HG03196 (cell line): ENCODE data around the gene VKORC1.
A peak's percentile ranks its signal among the peaks of the same experiment; 100 is the strongest.
"Not testable (repeated sequence)": the region's sequence is repeated elsewhere in the genome, so short reads cannot be mapped to it uniquely, and the experiment has no call there.

Experiments
- ATAC-seq: cut with Tn5 transposase; IDR thresholded peaks from one replicate; pipeline ENCODE4 v1.9.1; 2021; ENCODE audit not compliant: unreplicated experiment

Gene VKORC1

DNA sequence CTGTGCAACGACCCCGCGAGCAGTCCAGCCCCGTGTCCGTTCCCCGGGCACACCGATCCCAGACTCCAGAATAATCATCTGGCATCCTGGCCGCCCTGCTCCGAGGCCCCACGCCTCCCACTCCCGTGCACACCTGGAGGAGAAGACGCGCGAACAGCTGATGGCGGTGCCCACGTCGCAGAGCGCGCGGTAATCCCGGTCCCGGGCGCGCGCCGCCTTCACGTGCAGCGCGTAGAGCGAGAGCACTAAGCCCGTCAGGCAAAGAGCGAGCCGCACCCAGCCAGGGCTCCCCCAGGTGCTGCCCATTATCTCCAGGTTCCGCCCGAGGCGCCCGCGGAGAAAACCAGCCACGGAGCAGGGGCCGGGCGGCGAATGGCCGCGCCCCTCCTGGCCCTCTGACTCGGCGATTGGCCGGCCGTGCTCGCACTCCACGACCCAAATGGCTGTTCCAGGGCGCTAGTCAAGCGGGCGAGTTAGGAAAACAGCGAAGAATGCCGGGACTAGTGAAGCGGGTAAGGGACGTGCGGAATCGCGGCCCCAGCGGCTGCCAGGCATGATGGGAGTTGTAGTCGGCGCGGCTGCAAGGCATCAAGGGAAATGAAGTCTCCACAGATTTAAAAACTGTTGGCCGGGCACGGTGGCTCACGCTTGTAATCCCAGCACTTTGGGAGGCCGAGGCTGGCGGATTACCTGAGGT is at the start of gene VKORC1:
TSS of gene VKORC1 (minus strand) at position 374 of the 697 bp plus-strand sequence. CDS start at position 306, 68 bp downstream.
- ATAC-seq: peak; percentile 83

DNA sequence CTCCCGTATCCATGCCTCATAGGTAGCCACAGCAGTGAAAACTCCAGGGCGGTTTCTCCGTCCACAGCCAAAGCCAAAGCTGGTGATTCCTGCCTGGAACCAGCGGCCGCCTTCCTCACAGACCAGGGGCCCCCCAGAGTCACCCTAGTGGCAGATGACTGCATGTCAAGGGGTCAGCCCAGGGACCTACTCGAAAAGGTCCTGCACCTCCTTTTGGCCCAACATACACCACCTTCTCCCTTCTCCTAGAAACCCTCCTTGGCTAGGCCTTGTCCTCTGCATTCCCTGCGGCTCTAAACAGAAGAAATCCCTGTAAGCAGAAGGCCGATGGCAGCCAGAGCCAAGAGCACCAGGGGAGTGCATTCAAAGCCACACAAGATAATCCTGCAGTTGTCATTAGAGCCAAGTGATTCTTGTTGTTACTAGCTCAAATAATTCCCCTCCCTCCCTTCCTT is 49.1 kb upstream of the VKORC1 start:
- no peak for ATAC-seq

GRCh38 chr16:31143011-31143693 is 48.6 kb upstream of the VKORC1 start:
- no peak for ATAC-seq

- peak; percentile 82 for ATAC-seq
Measured at GRCh38 chr16:31142109-31143010, 47.8 kb upstream of the VKORC1 start.

DNA sequence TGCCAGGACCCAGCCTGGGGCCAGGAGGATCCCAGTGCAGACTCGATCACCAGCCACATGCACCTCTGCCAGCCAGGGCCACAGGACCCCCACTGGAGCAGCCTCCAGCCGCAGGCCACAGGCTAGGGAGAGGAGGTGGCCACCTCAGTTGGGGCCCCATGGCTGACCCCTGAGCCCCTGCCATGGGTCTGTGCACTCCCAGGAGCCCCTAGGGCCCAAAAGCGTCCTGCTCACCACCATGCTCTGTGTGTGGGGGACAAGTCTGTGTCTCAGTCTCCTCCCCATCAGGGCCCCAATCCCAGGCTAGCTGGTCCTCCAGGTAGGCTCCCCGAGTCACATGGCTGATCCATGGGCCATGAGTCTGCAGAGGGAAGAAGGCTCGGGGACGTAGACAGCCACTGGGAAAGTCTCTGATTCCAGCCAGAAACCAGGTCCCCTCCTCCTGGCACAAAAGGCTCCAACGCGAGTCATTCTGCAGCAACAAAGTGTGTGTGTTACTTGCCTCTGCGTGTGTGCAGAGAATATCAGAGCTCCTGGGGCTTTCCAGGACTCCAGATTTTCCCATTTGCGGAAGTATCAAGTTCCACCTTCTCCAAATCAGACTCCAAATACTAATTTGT is 47.0 kb upstream of the VKORC1 start:
- no peak for ATAC-seq

GRCh38 chr16:31141071-31141469 is 46.5 kb upstream of the VKORC1 start:
- not testable (repeated sequence) for ATAC-seq

- ATAC-seq: no peak
Measured at GRCh38 chr16:31138621-31139578, 44.3 kb upstream of the VKORC1 start.

DNA sequence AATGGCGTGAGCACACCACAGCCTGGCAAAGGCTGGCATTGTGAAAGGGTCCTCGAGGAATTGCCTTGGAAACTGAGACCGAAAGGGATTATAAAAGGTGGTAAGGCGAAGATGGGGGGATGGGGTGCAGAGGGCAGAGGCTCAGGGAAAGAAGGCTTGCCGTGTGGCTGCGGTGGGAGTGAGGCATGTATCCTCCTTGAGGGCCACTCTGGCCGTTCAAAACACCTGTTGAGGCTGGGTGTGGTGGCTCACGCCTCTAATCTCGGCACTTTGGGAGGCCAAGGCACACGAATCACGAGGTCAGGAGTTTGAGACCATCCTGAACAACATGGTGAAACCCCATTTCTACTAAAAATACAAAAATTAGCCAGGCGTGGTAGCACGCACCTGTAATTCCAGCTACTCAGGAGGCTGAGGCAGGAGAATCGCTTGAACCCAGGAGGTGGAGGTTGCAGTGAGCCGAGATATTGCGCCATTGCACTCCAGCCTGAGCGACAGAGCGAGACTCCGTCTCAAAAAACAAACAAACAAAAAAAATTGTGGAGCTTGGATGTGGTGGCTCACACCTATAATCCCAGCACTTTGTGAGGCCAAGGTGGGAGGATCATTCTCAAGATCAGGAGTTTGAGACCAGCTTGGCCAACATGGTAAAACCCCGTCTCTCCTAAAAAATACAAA is 42.4 kb upstream of the VKORC1 start:
- ATAC-seq: not testable (repeated sequence)

DNA sequence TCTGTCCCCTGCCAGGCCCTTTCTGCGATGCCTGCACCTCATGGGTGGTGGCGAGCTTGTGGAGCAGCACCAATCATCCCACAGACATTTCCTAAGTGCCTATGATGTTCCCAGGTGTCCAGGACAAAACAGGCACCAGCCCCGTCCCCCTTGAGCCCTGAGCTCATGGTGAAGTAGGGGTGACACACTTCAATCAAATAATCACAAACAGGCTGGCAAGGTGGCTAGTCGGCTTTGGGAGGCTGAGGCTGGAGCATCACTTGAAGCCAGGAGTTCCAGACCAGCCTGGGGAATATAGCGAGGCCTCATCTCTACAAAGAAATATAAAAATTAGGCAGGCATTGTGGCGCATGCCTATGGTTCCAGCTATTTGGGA is 41.7 kb upstream of the VKORC1 start:
- no peak for ATAC-seq

DNA sequence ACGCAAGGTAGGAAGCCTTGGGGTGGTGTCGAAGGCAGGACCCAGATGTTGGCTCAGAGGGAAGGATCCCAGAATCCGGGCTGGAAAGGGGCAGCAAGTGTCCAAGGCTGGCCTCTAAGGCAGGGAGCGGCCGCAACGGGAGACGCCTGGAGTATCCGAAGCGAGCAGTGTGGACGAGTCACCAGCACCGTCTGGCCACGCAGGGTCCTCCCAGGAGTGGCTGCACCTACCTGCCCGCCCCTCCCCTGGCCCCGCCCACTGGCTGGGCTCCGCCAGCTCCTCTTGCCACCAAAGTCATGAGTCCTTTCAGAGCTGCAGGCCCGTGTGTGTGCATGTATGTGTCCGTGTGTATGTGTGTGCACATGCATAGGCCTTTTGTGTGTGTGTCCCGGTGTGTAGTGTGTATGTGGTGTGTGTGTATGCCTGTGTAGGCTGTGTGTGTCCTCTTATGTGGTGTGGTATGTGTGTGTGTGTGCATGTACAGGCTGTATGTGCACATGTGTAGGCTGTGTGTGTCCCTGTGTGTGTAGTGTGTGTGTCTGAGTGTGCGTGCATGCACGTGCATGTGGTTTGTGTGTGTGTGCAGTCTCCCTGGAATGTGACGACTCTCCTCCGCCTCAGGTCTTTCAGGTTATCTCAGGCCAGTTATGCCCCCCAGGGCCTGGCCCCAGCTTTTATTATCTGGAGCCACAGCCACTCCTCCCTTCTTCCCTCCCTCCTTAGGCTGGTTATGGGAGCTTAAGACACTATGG is 41.1 kb upstream of the VKORC1 start, which contains the start of gene PRSS8:
TSS of gene PRSS8 (minus strand) at position 193 of the 752 bp plus-strand sequence. CDS start 229 bp downstream, outside the sequence.
- ATAC-seq: no peak

GRCh38 chr16:31134625-31135534 is 40.3 kb upstream of the VKORC1 start:
- no peak for ATAC-seq

DNA sequence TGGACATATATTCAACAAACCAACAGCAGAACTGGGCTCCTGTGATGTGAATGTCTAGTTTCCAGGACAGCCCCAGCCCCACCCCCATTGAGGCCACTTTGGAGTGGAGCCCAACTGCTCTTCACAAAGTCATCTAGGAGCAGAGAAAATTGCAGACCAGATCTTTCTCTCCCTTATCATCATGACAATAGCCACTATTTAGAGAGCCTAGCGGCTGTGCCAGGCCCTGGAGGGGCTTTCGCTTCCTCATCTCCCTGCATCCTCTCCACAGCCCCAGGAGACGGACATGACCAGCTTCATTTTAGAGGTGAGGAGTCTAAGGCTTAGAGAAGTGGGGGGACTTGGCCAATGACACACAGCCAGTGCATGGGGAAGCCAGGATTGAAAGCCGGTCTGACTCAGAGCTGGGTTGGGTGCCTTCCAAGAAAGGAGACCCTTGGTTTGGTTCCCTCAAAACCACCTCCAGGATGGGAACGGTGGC is 39.5 kb upstream of the VKORC1 start:
- no peak for ATAC-seq

GRCh38 chr16:31133046-31133501 is 38.5 kb upstream of the VKORC1 start:
- ATAC-seq: no peak

- ATAC-seq: no peak
Measured at GRCh38 chr16:31132303-31132979, 37.8 kb upstream of the VKORC1 start.

DNA sequence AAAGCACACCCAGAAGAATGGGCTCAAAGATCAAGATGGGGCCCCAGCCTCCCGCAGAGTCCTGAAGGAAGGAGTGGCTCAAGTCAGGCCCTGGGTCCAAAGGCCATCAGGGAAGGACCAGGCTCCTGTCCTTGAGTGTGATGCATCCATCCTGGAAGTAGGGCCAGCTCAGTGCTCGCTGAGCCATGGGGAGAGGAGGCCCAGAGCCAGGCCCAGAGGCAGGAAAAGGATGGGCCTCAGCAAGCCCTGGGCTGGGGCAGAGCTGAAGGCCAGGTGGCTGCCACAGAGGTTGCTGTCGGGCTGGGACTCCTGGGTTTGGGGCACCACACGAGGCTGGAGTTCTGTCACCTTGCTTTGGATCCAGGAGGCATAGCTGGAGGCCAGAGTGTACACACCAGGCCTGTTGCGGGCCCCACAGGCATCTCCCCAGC is 37.3 kb upstream of the VKORC1 start:
- ATAC-seq: no peak

- no peak for ATAC-seq
Measured at GRCh38 chr16:31131416-31131815, 36.8 kb upstream of the VKORC1 start.

DNA sequence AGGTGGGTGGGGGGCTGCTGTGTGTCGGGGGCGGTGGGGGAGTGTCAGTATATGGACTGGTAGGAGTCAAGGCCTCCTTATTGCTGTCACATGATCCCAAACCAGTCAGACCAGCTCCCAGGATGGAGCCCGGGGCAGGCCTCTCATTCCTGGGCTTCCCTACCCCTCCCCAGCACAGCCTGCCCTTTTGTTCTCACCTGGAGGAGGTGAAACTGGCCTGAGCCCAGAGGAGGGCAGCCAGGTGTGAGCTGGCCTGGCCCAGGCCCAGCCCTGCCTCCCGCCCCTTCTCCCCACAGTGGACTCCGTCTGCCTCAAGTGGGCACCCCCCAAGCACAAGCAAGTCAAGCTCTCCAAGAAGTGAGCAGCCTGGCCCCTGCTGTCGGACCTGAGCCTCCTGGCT is 36.3 kb upstream of the VKORC1 start:
- no peak for ATAC-seq
